T-helper 1 cell (primary cell): ENCODE results near the gene KCNH3.

ENCODE experiments used
- DNase-seq, 5 donors: peaks; one replicate each; pipeline ENCODE4 v3.0.0-alpha.2; 2012 to 2020

Gene KCNH3

GRCh38 chr12:49547090-49547690 lies 8.4 kb downstream of the KCNH3 start:
- no peak for DNase-seq

DNA sequence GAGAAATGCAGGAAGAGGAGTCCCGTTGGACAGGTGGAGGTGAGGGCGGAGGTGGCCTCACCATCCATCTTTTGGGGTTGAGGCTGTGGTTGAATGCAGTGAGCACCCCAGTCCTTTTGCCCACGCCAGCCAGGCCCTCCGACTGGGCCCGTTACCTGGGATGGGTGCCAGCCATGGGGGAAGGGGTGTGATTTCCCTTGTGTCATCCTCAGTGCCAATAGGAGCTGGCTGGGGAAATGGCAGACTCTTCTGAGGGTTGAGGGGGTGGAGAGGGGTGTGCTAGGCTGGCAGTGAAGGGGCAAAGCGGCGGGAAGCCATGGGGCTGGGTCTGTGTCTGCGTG lies 9.6 kb downstream of the KCNH3 start:
- no peak for DNase-seq

- DNase-seq: no peak
These were observed 10.2 kb downstream of the KCNH3 start for GRCh38 chr12:49548822-49549648.

DNA sequence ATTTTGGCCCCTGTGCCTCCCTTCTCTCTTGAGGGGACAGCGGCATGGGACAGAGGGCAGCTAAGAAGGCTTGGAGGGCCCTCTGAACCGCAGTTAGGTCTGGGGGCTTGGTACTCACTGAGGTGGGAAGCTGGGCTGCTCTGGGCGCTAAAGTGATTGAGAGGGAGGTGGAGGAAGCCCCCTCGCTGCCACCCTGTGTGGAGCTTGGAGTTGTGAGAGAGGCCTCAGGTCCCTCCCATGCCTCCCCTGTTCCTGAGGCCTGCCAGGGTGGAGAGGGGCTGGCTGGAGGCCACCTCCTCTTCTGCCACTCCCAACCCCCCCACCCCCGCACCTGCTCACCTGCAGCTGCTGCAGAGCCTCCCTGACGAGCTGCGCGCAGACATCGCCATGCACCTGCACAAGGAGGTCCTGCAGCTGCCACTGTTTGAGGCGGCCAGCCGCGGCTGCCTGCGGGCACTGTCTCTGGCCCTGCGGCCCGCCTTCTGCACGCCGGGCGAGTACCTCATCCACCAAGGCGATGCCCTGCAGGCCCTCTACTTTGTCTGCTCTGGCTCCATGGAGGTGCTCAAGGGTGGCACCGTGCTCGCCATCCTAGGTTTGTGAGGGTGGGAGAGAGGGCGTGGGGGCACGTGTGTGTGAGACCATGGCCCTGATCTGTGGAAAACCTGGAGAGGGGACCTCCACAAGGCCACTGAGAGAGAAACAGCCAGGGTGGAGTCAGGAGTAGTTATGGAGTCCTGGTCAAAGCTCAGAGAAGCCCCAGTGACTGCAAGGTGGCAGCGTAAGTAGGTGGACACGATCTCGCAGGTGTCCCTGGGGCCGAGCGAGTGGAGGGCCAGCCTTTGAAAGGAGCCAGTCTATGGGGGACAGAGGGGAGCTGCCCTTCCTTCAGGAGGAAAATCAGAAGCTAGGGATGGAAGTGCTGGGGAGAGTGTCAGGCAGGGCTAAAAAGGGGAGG lies 11.2 kb downstream of the KCNH3 start:
- no peak for DNase-seq

- DNase-seq: no peak
These were observed 11.9 kb downstream of the KCNH3 start for GRCh38 chr12:49550693-49551252.

GRCh38 chr12:49552014-49552413 lies 13.2 kb downstream of the KCNH3 start:
- no peak for DNase-seq

GRCh38 chr12:49552425-49552824 lies 13.6 kb downstream of the KCNH3 start:
- DNase-seq: no peak

DNA sequence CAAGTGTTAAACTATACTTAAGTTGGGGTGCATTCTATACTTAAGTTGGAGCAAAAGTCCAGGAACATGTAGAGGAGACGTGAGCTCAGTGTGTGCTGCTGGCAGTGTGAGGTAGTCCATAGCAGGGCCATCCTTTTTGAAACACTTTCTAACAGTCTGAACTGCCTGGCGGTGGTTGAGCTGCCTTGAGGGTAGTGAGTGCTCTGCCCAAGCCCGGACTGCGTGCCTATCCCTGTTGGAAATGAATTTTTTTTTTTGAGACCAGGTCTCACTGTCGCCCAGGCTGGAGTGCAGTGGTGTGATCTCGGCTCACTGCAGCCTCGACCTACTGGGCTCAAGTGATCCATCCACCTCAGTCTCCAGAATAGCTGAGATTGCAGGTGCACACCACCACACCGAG lies 14.1 kb downstream of the KCNH3 start:
- no peak for DNase-seq

DNA sequence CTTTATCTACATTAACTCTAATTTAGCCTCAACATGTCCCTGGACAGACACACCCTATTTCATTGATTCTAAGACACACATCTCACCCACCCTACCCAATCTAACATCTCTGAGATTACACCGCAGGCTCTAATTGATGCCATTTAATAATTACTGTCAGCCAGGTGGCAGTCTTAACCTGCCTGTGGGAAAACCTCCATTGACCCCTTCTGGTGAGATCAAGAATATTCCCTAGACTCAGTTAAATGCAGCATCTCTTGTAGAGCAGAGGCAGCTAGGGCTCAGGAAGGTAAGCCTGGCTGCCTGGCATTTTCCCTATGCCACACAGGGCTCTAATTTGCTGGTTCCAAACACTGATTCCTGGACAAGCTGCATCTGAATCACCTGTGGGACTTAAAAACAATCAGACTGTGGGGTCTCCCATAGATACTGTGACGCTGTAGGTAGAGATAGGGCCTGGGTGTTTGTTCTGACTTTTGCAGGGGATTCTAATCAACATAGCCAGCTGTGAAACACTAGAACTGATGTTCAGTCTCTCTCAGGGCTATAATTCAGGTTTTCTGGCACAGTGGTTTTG lies 14.8 kb downstream of the KCNH3 start:
- DNase-seq: peak in 1 of 5 donors; percentile 37

- DNase-seq: no peak
These were observed 15.4 kb downstream of the KCNH3 start for GRCh38 chr12:49554266-49554665.

DNA sequence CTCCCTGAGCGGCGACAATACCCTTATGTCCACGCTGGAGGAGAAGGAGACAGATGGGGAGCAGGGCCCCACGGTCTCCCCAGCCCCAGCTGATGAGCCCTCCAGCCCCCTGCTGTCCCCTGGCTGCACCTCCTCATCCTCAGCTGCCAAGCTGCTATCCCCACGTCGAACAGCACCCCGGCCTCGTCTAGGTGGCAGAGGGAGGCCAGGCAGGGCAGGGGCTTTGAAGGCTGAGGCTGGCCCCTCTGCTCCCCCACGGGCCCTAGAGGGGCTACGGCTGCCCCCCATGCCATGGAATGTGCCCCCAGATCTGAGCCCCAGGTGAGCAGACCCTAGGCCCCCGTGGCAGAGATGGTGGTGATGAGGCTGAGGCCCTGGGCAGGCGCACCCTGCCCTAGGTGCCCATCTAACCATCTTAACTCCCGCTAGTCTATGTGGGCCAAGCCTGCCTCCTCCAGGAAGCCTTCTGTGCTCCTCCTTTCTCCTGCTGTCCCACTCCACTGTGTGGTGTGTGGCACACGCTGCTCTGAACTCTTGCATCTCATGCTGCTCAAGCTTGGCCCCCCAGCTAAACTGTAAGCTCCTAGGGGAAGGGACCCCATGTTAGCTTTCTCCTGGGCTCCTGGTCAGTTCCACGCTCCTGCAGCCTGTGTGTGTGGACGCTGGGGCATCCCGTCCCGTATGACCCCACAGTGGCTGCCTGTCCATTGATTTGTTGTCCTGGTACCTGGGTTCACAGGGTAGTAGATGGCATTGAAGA lies 17.0 kb downstream of the KCNH3 start:
- no peak for DNase-seq

- no peak for DNase-seq
These were observed 17.8 kb downstream of the KCNH3 start for GRCh38 chr12:49556391-49557186.

- no peak for DNase-seq
These were observed 18.5 kb downstream of the KCNH3 start for GRCh38 chr12:49557187-49557916.

- no peak for DNase-seq
These were observed 19.0 kb downstream of the KCNH3 start for GRCh38 chr12:49557917-49558215.

- no peak for DNase-seq
These were observed 19.7 kb downstream of the KCNH3 start for GRCh38 chr12:49558526-49558925.

- no peak for DNase-seq
These were observed 20.3 kb downstream of the KCNH3 start for GRCh38 chr12:49559011-49559675.

DNA sequence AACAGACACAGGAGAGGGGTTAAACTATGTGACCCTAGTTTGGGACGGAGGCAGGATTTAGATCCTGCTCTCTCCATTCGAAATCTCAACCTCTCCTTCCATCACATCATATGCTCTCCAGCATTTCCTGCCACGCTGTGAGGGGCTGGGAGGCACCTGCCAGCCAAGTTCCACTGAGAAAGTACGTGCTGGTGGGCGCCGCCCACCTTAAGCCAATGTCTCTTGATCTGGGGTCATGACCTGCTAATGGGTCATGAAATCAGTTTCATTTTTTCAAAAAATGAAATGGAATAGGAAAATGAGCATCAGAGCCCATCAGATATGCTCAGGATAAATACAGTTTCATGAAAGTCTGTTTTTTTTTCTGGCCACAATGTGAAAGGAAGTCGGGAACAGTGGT lies 21.9 kb downstream of the KCNH3 start:
- DNase-seq: no peak

DNA sequence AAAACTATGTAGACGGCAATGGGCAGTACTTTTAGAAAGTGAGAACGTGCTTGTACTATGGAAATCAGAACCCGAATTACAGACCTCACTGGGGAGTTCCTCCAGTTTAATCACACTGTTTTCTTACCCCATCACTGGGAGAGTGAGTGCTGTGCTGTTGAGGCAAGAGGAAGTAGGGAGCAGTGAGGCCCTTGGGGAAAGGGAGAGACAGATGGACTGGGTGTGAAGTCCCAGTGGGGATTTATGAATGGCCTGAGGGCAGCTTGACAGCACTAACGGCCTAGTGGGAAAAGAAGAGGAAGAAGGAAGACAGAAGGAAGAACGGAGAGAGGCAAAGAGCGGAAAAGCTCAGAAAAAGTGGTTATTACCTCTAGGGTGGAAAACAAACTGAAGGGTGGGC lies 23.4 kb downstream of the KCNH3 start:
- no peak for DNase-seq

GRCh38 chr12:49562831-49563230 lies 24.0 kb downstream of the KCNH3 start:
- DNase-seq: no peak
